Measurements from ENCODE around the gene CFD. TPM values are rescaled to one million over a fixed set of nuclear protein-coding genes. Genes with fewer than 3 reads are reported as not detected.
"Not testable (repeated sequence)": the region's sequence is repeated elsewhere in the genome, so short reads cannot be mapped to it uniquely, and the experiment has no call there.

Gene CFD
- total RNA-seq, 4 donors from 2014 or later: 3.2 to 233 (median 50.2) TPM

- Histone ChIP-seq H3K27me3 (peaks cover 0 to 33% of the 10 kb centered on the region in 2 donors), H3K27ac (no peak overlapping the region), H3K9me3 (no peaks in the 10 kb centered on the region), H3K4me1 (peaks cover 0 to 12% of the 10 kb centered on the region in 2 donors), H3K4me3 (no peak overlapping the region), H3K36me3 (no peaks in the 10 kb centered on the region)
- intact Hi-C loops (cut with DNase I; ENCODE audit: low total_unique reads): no loop called here
- no peak for TF ChIP-seq POLR2A (IDR thresholded peaks at IDR 0.05)
- TF ChIP-seq CTCF (IDR thresholded peaks at IDR 0.05): no peak
- DNase-seq: no peak
Observed at GRCh38 chr19:844546-844971, 14.9 kb upstream of the CFD start.

GRCh38 chr19:845707-846521, 13.6 kb upstream of the CFD start:
- DNase-seq: no peak
- H3K27me3 ChIP-seq: peaks cover 0 to 33% of the 10 kb centered on the region in 2 donors
- peaks cover 3 to 12% of the 10 kb centered on the region in 2 donors for H3K4me1 ChIP-seq
- H3K4me3 ChIP-seq: no peak overlapping the region
- no peak overlapping the region for H3K27ac ChIP-seq
- no peaks in the 10 kb centered on the region for H3K36me3 ChIP-seq
- no peak for TF ChIP-seq CTCF (IDR thresholded peaks at IDR 0.05)
- TF ChIP-seq POLR2A (IDR thresholded peaks at IDR 0.05): no peak
- no peaks in the 10 kb centered on the region for H3K9me3 ChIP-seq
- intact Hi-C loops (cut with DNase I; ENCODE audit: low total_unique reads): no loop called here

DNA sequence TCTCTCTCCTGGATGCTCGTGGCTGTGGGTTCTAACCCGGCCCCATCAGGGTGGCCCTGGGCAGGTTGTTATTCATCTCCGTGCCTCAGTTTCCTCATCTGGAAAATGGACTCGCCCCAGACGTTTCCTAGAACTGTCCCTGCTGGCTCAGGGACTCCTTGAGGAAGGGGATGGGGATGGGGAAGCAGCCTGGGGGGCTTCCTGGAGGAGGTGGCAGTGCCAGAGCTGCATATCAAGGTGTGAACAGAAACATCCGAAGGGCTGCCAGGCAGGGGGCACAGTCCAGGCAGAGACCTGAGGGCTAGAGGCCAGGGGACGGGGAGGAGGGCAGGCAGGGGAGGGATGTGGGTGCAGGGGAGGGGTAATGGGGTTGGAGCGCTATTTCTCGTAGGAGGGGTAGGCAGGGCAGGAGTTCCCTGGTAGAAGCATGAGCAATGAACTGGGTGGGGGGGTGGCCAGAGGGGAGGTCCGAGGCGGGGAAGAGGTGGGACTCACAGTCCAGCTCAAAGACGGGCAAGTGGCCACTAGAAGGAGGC, 11.0 kb upstream of the CFD start:
- Histone ChIP-seq H3K36me3 (no peaks in the 10 kb centered on the region), H3K4me1 (peaks cover 3 to 8% of the 10 kb centered on the region in 2 donors), H3K27ac (no peak overlapping the region), H3K9me3 (no peaks in the 10 kb centered on the region), H3K4me3 (no peak overlapping the region), H3K27me3 (peaks cover 9 to 36% of the 10 kb centered on the region in 2 donors)
- TF ChIP-seq POLR2A (IDR thresholded peaks at IDR 0.05) (no peak), CTCF (IDR thresholded peaks at IDR 0.05) (no peak)
- intact Hi-C loops (cut with DNase I; ENCODE audit: low total_unique reads): no loop called here
- DNase-seq: no peak

- H3K4me3 ChIP-seq; DNase-seq; H3K27ac ChIP-seq; intact Hi-C loops (cut with DNase I; ENCODE audit: low total_unique reads); H3K36me3 ChIP-seq; H3K9me3 ChIP-seq; H3K4me1 ChIP-seq: not testable (repeated sequence)
- peaks cover 9 to 32% of the 10 kb centered on the region in 2 donors for H3K27me3 ChIP-seq
Observed at GRCh38 chr19:849195-849594, 10.3 kb upstream of the CFD start.

GRCh38 chr19:850221-850978, 9.1 kb upstream of the CFD start:
- peak; percentile 88 to 94 for DNase-seq
- intact Hi-C loops (cut with DNase I; ENCODE audit: low total_unique reads): no loop called here
- peaks cover 3% of the 10 kb centered on the region in 2 donors for H3K4me1 ChIP-seq
- TF ChIP-seq POLR2A (IDR thresholded peaks at IDR 0.05) (no peak), CTCF (IDR thresholded peaks at IDR 0.05) (no peak)
- no peak overlapping the region for H3K4me3 ChIP-seq
- H3K27me3 ChIP-seq: peaks cover 9 to 21% of the 10 kb centered on the region in 2 donors
- no peaks in the 10 kb centered on the region for H3K36me3 ChIP-seq
- H3K9me3 ChIP-seq: no peaks in the 10 kb centered on the region
- H3K27ac ChIP-seq: peak overlapping the region; percentile 70 to 75
